HL-60 (cell line): ENCODE data around the gene LBH.

ENCODE experiments used
- DNase-seq, 2 experiments: peaks; one replicate each; pipeline ENCODE4 v3.0.0-alpha.2; 2010 to 2020; ENCODE audit warnings: low read depth in 1 of 2, low spot score in 1 of 2
- H3K27ac ChIP-seq: fragments of 250-450 bp; sonication (Bioruptor Pico); replicated peaks from 2 replicates; pipeline ENCODE4 v1.5.1; 2020; ENCODE audit warnings: mild to moderate bottlenecking, moderate library complexity
- H3K27me3 ChIP-seq: fragments of 250-450 bp; sonication (Bioruptor Pico); 2 replicates; pipeline ENCODE4 v1.5.1; 2021; ENCODE audit warnings: mild to moderate bottlenecking, moderate library complexity; ENCODE audit not compliant: insufficient read depth, poor library complexity, severe bottlenecking
- H3K4me3 ChIP-seq: replicated peaks from 2 replicates; pipeline ENCODE4 v1.5.1; 2011; ENCODE audit warnings: mild to moderate bottlenecking, control low read depth, low read length; ENCODE audit not compliant: insufficient read depth
- GABPA ChIP-seq: IDR thresholded peaks from 2 replicates; pipeline ENCODE4 v1.6.1; 2012; ENCODE audit warnings: low read depth
- POLR2AphosphoS5 ChIP-seq: IDR thresholded peaks from 2 replicates; pipeline ENCODE4 v1.6.1; 2012; ENCODE audit warnings: low read depth
- REST ChIP-seq: IDR thresholded peaks from 2 replicates; pipeline ENCODE4 v1.6.1; 2012; ENCODE audit warnings: low read depth; ENCODE audit not compliant: insufficient replicate concordance
- SPI1 ChIP-seq: IDR thresholded peaks from 2 replicates; pipeline ENCODE4 v1.6.1; 2012; ENCODE audit warnings: low read depth, mild to moderate bottlenecking, borderline replicate concordance
- TF ChIP-seq, protein P1 (sequence below): IDR thresholded peaks from one replicate; pipeline ENCODE4 v1.5.1; 2011; ENCODE audit warnings: low read length, control low read depth, inconsistent platforms; ENCODE audit not compliant: insufficient read depth

Gene LBH

DNA sequence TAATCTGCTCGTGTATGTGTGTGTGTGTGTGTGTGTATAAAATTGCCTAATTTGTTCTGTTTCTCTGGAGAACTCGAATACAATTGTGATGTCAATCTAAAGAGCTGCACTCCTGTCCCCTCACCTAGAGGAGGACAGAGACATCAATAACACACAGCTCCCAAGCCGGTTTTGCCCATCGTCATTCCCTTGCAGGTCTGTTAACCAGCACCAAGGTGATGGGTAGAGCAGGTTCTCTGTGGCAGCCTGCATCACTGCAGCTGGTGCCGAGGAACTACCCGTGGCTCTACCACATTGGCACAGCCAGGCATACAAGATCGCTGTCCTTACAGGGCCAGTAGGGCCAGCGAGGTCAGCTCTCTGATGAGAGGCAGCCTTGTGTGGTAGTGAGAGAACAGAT lies 41.0 kb downstream of the LBH start:
- Histone ChIP-seq H3K4me3 (no peak overlapping the region), H3K27me3 (peaks cover 3% of the 10 kb centered on the region), H3K27ac (no peak overlapping the region)
- DNase-seq = no peak
- TF ChIP-seq SPI1 (no peak), GABPA (no peak), REST (no peak), POLR2AphosphoS5 (no peak)
- TF ChIP-seq, protein P1, sequence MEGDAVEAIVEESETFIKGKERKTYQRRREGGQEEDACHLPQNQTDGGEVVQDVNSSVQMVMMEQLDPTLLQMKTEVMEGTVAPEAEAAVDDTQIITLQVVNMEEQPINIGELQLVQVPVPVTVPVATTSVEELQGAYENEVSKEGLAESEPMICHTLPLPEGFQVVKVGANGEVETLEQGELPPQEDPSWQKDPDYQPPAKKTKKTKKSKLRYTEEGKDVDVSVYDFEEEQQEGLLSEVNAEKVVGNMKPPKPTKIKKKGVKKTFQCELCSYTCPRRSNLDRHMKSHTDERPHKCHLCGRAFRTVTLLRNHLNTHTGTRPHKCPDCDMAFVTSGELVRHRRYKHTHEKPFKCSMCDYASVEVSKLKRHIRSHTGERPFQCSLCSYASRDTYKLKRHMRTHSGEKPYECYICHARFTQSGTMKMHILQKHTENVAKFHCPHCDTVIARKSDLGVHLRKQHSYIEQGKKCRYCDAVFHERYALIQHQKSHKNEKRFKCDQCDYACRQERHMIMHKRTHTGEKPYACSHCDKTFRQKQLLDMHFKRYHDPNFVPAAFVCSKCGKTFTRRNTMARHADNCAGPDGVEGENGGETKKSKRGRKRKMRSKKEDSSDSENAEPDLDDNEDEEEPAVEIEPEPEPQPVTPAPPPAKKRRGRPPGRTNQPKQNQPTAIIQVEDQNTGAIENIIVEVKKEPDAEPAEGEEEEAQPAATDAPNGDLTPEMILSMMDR = no peak

- TF ChIP-seq, protein P1 = no peak
- TF ChIP-seq POLR2AphosphoS5 = no peak
- TF ChIP-seq GABPA = no peak
- no peak for TF ChIP-seq REST
- no peak for TF ChIP-seq SPI1
- no peak for DNase-seq
- H3K27ac ChIP-seq = no peak overlapping the region
- H3K4me3 ChIP-seq = no peak overlapping the region
- H3K27me3 ChIP-seq = peaks cover 3% of the 10 kb centered on the region
These were observed 41.6 kb downstream of the LBH start for GRCh38 chr2:30272761-30273573.

- peaks cover 3% of the 10 kb centered on the region for H3K27me3 ChIP-seq
- H3K27ac ChIP-seq = no peak overlapping the region
- TF ChIP-seq, protein P1 = no peak
- TF ChIP-seq SPI1 (no peak), REST (no peak), GABPA (no peak), POLR2AphosphoS5 (no peak)
- no peak for DNase-seq
- no peak overlapping the region for H3K4me3 ChIP-seq
These were observed 42.2 kb downstream of the LBH start for GRCh38 chr2:30273574-30273929.
